ENCODE results near the gene ARHGEF2.

The ARHGEF2 gene

DNA sequence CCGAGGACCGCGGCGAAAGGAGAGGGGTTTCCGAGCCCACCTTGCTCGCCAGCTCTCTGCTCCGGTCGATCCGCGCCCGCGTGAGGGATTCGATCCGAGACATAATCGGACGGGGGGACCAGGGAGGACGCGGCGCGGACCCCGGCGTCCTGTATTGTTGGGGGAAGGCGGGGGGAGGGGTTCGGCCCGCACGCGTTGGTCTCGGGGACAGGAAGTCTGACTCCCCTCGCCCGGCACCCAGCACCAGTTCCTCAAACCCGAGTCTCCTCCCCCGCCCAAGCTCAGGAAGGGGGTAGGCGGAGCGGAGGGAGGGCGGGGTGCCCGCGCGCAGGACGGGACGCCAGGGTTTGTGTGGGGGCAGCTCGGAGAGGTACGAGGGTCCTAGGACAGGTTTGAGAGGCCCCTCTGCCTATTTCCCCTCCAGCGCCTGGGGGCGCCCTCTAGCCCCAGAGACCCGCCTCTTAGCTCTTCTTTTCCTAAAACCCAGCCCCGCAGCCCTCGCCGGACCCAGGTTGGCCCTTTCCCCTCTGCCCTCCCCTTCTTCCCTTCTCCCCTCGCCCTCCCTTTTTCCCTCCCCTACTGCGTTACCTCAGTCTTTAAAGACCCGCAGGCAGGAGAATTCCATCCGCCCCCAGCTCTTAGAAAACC is at the start of gene ARHGEF2:
Gene ARHGEF2, minus strand, starts transcription at position 223 of the 648 bp plus-strand sequence. Its CDS starts 120 bp downstream, at position 103.
- DNase-seq (ENCODE audit: low read depth): no peak

GRCh38 chr1:156026588-156026987 is 48.2 kb upstream of the ARHGEF2 start:
- DNase-seq (ENCODE audit: low read depth): no peak

- no peak for DNase-seq (ENCODE audit: low read depth)
Observed at GRCh38 chr1:156025876-156026275, 47.5 kb upstream of the ARHGEF2 start.

DNA sequence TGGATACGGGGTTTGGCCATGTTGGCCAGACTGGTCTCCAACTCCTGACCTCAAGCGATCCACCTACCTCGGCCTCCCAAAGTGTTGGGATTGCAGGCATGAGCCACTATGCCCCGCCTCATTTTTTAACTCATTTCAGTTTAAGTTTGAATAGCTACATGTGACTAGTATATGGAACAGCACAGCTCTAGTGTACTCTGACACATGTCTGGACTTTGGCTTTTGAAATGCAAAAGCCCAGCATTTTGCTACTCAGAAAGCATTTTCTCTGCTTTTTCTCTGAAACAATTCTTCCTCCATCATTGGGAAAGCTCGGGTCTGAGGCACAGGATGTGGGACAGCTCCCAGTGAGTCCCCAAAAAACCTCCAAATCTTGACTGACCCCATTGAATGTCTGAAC is 46.5 kb upstream of the ARHGEF2 start:
- no peak for DNase-seq (ENCODE audit: low read depth)

- DNase-seq (ENCODE audit: low read depth): no peak
Observed at GRCh38 chr1:156021954-156022353, 43.6 kb upstream of the ARHGEF2 start.

- no peak for DNase-seq (ENCODE audit: low read depth)
Observed at GRCh38 chr1:156021093-156021428, 42.7 kb upstream of the ARHGEF2 start.

DNA sequence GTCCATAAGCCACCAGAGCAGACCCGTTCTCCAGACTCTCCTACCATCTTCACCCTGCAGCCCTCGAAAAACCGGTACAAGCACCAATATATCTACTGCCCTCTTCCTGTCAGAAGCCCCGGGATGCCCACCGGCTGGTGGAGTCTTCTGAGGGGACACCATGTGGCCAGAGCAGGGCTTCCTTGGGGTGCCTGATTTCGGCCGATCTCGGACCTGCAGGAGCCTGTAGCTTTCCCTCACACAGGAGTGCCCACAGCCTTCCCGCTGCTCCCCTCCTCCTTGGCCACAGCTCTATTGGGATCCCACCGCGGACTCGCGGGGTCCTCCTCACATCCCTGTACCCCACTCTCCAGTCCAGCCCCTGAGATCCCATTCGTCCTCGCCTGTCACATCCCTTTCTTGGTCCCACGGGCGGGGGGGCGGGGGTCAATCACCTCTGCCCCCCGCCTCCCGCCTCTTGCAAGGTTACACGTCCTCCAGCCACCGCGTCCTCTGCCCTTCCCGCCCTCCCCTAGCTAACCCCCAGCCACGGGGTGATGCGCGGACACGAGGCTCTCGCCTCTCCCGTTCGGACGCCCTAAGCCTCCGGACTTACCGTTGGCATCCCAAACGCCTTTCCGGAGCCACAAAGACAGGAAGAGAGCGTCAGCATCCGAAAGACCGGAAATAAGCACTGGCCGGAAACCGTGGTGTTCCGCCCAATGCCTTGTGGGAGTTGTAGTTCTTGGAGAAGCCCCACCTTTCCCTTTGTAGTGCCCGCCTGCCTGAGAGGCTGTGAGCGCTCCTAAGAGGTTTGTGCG is 42.1 kb upstream of the ARHGEF2 start, which contains the start of gene SSR2:
Gene SSR2, minus strand, starts transcription at position 659 of the 800 bp plus-strand sequence. CDS start 784 bp downstream, outside the sequence.
- DNase-seq (ENCODE audit: low read depth): peak; percentile 76

- DNase-seq (ENCODE audit: low read depth): no peak
Observed at GRCh38 chr1:156019946-156020292, 41.6 kb upstream of the ARHGEF2 start.

DNA sequence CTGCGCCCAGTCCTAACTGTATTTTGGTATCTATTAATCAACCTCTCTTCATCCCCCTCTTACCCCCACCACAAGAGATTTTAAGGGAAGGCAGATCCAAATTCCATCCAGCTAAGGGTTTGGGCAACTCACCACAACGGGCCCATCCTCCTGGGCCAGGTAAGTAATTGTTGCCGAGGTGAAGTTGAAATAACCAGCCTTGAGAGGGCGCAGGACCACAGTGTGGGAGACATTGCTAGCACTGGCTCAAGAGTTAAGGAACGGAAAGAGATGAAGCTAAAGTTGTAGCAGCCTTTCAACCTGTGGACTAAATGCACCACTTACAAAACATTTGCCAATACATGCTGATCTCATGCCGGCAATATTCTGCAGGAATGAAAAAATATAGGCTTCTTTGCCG is 36.5 kb upstream of the ARHGEF2 start:
- no peak for DNase-seq (ENCODE audit: low read depth)

GRCh38 chr1:156012051-156012817 is 33.9 kb upstream of the ARHGEF2 start:
- DNase-seq (ENCODE audit: low read depth): no peak

GRCh38 chr1:156009404-156009803 is 31.1 kb upstream of the ARHGEF2 start:
- DNase-seq (ENCODE audit: low read depth): no peak

DNA sequence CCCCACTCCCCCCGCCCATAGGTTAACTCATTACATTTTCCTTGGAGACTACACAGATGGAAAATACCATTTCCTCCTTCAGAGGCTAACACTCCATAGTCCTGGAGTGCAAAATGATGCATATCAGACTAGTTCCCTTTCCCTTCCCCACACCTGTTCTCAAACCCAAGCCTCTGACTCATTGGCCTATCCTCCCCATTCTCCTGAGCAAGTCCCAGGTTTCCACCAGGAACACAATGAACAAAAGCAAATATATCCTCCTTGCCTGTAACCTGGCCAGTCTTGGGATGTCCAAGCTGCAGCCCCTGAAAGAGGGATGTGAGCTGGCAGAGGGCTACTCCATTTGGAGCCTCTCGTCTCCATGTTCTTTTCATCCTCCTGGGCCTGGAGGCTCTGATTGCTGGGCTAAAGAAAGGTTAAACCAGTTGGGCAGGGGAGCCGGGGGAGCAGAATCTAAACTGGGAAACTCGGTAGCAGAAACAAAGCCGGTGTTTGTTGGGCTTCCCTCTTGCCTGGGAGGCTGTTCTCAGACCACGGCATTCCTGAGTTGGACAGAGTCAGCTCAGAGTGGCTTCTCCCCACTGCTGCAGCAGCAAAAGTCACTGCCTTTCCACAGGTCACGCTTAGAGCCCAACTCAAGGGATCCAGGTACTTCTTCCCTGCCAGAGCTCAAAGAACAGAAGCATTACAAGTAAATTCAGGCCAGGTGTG is 28.5 kb upstream of the ARHGEF2 start:
- no peak for DNase-seq (ENCODE audit: low read depth)

- no peak for DNase-seq (ENCODE audit: low read depth)
Observed at GRCh38 chr1:156004843-156005584, 26.7 kb upstream of the ARHGEF2 start.

DNA sequence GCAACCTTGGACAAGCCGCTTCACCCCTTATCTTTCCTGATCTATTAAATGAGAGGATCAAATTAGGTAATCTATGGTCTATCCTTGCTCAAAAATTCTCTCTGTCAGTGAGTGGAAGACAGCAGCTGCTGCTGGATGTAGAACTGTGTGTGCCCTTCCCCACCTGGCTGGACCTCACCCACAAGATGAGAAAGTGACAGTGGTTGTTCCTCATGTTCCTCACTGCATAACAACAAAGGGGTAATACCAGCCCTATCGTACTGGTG is 25.5 kb upstream of the ARHGEF2 start:
- DNase-seq (ENCODE audit: low read depth): no peak

DNA sequence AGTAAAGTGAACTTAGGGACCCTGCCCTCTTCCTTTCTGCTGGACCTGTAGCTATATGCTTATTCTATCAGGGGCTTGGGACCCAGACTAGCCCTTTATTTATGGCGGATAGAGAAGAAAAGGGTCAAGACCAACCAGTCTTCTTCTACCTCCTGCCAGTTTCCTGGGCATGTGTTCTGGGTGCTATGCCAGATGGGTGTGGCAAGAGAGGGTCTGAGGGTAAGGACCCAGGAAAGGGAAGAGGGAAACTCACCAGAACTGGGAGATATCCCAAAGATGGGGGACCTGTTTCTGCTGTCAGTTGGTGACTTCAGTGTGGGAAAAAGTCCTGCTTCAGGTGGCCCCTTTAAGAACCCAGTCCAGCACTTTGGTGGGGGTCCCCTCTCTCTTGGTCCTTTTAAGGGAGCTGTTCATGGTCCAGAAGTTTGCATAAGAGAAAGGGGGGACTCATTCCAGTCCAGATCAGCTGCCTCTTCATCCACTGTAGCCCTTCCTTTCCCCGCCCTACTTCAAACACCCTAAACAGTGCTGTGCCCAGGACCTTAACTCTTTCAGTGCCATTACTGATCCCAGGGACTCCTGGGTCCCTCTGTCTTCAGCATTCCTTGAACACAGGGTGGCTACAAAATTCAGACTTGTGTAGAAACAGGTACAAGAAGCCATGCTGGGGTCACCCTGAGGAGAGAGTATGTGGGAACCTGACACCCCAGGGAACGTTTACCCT is 24.0 kb upstream of the ARHGEF2 start:
- no peak for DNase-seq (ENCODE audit: low read depth)

DNA sequence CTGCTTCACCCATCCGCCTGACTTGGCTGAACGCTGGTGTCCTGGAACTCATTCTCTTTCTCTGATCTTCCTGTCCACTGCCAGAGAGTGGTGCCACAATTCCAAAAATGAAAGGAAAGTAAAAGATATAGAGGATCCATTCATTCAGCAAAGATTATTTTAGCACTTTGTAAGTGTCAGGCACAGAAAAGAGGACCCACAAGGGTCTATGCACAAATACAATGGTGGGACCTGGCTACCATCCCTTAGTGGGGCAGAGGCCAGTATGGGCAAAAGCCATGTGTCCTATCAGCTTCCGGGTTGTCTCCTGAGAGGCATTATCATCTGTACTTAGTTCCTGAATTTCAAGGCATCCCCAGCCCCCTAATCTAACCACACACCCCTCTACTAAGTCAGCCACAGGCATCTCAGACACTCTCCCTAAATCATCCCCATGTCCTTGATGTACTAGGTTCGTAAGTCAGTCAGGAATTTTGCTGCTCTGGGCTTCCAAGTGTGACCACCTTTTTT is 23.4 kb upstream of the ARHGEF2 start:
- DNase-seq (ENCODE audit: low read depth): no peak

GRCh38 chr1:156001021-156001661 is 22.8 kb upstream of the ARHGEF2 start:
- no peak for DNase-seq (ENCODE audit: low read depth)

GRCh38 chr1:155999964-156000363 is 21.6 kb upstream of the ARHGEF2 start:
- no peak for DNase-seq (ENCODE audit: low read depth)

- no peak for DNase-seq (ENCODE audit: low read depth)
Observed at GRCh38 chr1:155996166-155996565, 17.8 kb upstream of the ARHGEF2 start.

- no peak for DNase-seq (ENCODE audit: low read depth)
Observed at GRCh38 chr1:155993595-155993994, 15.2 kb upstream of the ARHGEF2 start.

Measured in non-pigmented ciliary epithelial cell (primary cell).